HG02852 (cell line): ENCODE data around the gene KPNA4.

Experiments used
- ATAC-seq: cut with Tn5 transposase; IDR thresholded peaks from one replicate; pipeline ENCODE4 v1.9.1; 2021; ENCODE audit warnings: mild to moderate bottlenecking, moderate library complexity; ENCODE audit not compliant: unreplicated experiment

Gene KPNA4

GRCh38 chr3:160498202-160498601, 67.2 kb downstream of the KPNA4 start:
- no peak for ATAC-seq

- ATAC-seq = no peak
Observed at GRCh38 chr3:160490166-160490565, 75.2 kb downstream of the KPNA4 start.

GRCh38 chr3:160486459-160486869, 78.9 kb downstream of the KPNA4 start:
- ATAC-seq = no peak

- no peak for ATAC-seq
Observed at GRCh38 chr3:160482796-160483195, 82.6 kb downstream of the KPNA4 start.

GRCh38 chr3:160481856-160482255, 83.5 kb downstream of the KPNA4 start:
- no peak for ATAC-seq

- no peak for ATAC-seq
Observed at GRCh38 chr3:160480931-160481330, 84.4 kb downstream of the KPNA4 start.

GRCh38 chr3:160479376-160479775, 86.0 kb downstream of the KPNA4 start:
- ATAC-seq = no peak

GRCh38 chr3:160478338-160478737, 87.0 kb downstream of the KPNA4 start:
- no peak for ATAC-seq

- ATAC-seq = no peak
Observed at GRCh38 chr3:160477750-160478149, 87.6 kb downstream of the KPNA4 start.

GRCh38 chr3:160475884-160476283, 89.5 kb downstream of the KPNA4 start:
- ATAC-seq = no peak

GRCh38 chr3:160475153-160475552, 90.2 kb downstream of the KPNA4 start:
- no peak for ATAC-seq

GRCh38 chr3:160474416-160474838, 90.9 kb downstream of the KPNA4 start:
- no peak for ATAC-seq

- ATAC-seq = no peak
Observed at GRCh38 chr3:160473978-160474377, 91.4 kb downstream of the KPNA4 start.

- ATAC-seq = no peak
Observed at GRCh38 chr3:160473221-160473620, 92.2 kb downstream of the KPNA4 start.

- ATAC-seq = no peak
Observed at GRCh38 chr3:160472344-160472743, 93.0 kb downstream of the KPNA4 start.

GRCh38 chr3:160471892-160472291, 93.5 kb downstream of the KPNA4 start:
- no peak for ATAC-seq

GRCh38 chr3:160470181-160470580, 95.2 kb downstream of the KPNA4 start:
- no peak for ATAC-seq

- no peak for ATAC-seq
Observed at GRCh38 chr3:160464971-160465370, 100.4 kb downstream of the KPNA4 start.

GRCh38 chr3:160464321-160464720, 101.0 kb downstream of the KPNA4 start:
- no peak for ATAC-seq

GRCh38 chr3:160460033-160460432, 105.3 kb downstream of the KPNA4 start:
- no peak for ATAC-seq

GRCh38 chr3:160459450-160459970, 105.9 kb downstream of the KPNA4 start:
- ATAC-seq = no peak

- ATAC-seq = no peak
Observed at GRCh38 chr3:160458151-160458550, 107.2 kb downstream of the KPNA4 start.

- no peak for ATAC-seq
Observed at GRCh38 chr3:160455846-160456245, 109.5 kb downstream of the KPNA4 start.
